DLD1 (cell line): ENCODE data around the gene UBQLNL.

Source experiments
- in situ Hi-C: cut with HindIII; loops from 2 replicates; pipeline ENCODE4 v1.10.0; 2017; ENCODE audit warnings: low sequenced_read_pairs

Gene UBQLNL

GRCh38 chr11:5516599-5516998 is at the start of gene UBQLNL:
Gene UBQLNL, minus strand, starts transcription at chr11:5516699. Its CDS starts 258 bp downstream, at chr11:5516441.
- in situ Hi-C loops: no loop called here

GRCh38 chr11:5564259-5565019 is 47.9 kb upstream of the UBQLNL start:
- in situ Hi-C loops: no loop called here

- in situ Hi-C loops: no loop called here
Observed at GRCh38 chr11:5557751-5558150, 41.3 kb upstream of the UBQLNL start.

- in situ Hi-C loops: no loop called here
Observed at GRCh38 chr11:5556596-5557188, 40.2 kb upstream of the UBQLNL start.

GRCh38 chr11:5553343-5553742 is 36.8 kb upstream of the UBQLNL start:
- in situ Hi-C loops: no loop called here

GRCh38 chr11:5550440-5551095 is 34.1 kb upstream of the UBQLNL start:
- in situ Hi-C loops: no loop called here

- in situ Hi-C loops: no loop called here
Observed at GRCh38 chr11:5548440-5548839, 31.9 kb upstream of the UBQLNL start, which contains the start of gene OR52H1. Gene OR52H1, minus strand, starts transcription at chr11:5548540. Its CDS starts 3,035 bp downstream, at chr11:5545505.

GRCh38 chr11:5547982-5548381 is 31.5 kb upstream of the UBQLNL start:
- in situ Hi-C loops: no loop called here

GRCh38 chr11:5546457-5546856 is 30.0 kb upstream of the UBQLNL start:
- in situ Hi-C loops: no loop called here

- in situ Hi-C loops: no loop called here
Observed at GRCh38 chr11:5541427-5541826, 24.9 kb upstream of the UBQLNL start.

GRCh38 chr11:5536482-5536881 is 20.0 kb upstream of the UBQLNL start:
- in situ Hi-C loops: no loop called here

- in situ Hi-C loops: no loop called here
Observed at GRCh38 chr11:5534046-5534445, 17.5 kb upstream of the UBQLNL start.

- in situ Hi-C loops: no loop called here
Observed at GRCh38 chr11:5531053-5531831, 14.7 kb upstream of the UBQLNL start.

- in situ Hi-C loops: no loop called here
Observed at GRCh38 chr11:5528495-5528894, 12.0 kb upstream of the UBQLNL start.

- in situ Hi-C loops: no loop called here
Observed at GRCh38 chr11:5527716-5528115, 11.2 kb upstream of the UBQLNL start.

- in situ Hi-C loops: no loop called here
Observed at GRCh38 chr11:5524756-5525155, 8.3 kb upstream of the UBQLNL start.

- in situ Hi-C loops: no loop called here
Observed at GRCh38 chr11:5522308-5522707, 5.8 kb upstream of the UBQLNL start.

- in situ Hi-C loops: no loop called here
Observed at GRCh38 chr11:5521540-5521939, 5.0 kb upstream of the UBQLNL start.

- in situ Hi-C loops: no loop called here
Observed at GRCh38 chr11:5514841-5515240, 1.7 kb downstream of the UBQLNL start.

GRCh38 chr11:5509803-5510202 is 6.7 kb downstream of the UBQLNL start, which contains the start of gene UBQLN3:
Gene UBQLN3, minus strand, starts transcription at chr11:5509957. Its CDS starts 399 bp downstream, at chr11:5509558.
- in situ Hi-C loops: no loop called here

GRCh38 chr11:5508605-5509004 is 7.9 kb downstream of the UBQLNL start:
- in situ Hi-C loops: no loop called here
